ENCODE data around the gene PPHLN1. TPM values are rescaled to one million over a fixed set of nuclear protein-coding genes. Genes with fewer than 3 reads are reported as not detected.

The PPHLN1 gene
- total RNA-seq, 1 donor from 2014 or later, result 95.9 TPM

GRCh38 chr12:42396473-42397259 lies 70.7 kb downstream of the PPHLN1 start:
- CTCF ChIA-PET, result interaction anchor here (1.6 kb wide), 1 partner anchor 25 kb away, joined by 4 read pairs; no protein-coding TSS in a partner anchor
- Mint-ChIP-seq H3K27ac (peak overlapping the region; percentile 41), H3K4me3 (no peak overlapping the region), H3K9me3 (no peaks in the 10 kb centered on the region), H3K36me3 (ENCODE audit: low read depth) (peaks cover 70% of the 10 kb centered on the region), H3K4me1 (peaks cover 20% of the 10 kb centered on the region), H3K27me3 (no peaks in the 10 kb centered on the region)
- TF ChIP-seq CTCF (IDR thresholded peaks at IDR 0.05), result no peak
- POLR2A ChIA-PET, result no interaction called here
- intact Hi-C loops (cut with micrococcal nuclease), result loop anchor here (2.0 to 5.0 kb wide), 2 partner anchors 14 to 86 kb away; no protein-coding TSS in a partner anchor
- ATAC-seq (ENCODE audit: low read depth), result peak; percentile 62
- DNase-seq, result no peak

GRCh38 chr12:42402821-42403411 lies 76.9 kb downstream of the PPHLN1 start:
- Mint-ChIP-seq H3K4me1 (peaks cover 14% of the 10 kb centered on the region), H3K27ac (no peak overlapping the region), H3K36me3 (ENCODE audit: low read depth) (peaks cover 71% of the 10 kb centered on the region), H3K4me3 (no peak overlapping the region), H3K27me3 (no peaks in the 10 kb centered on the region), H3K9me3 (no peaks in the 10 kb centered on the region)
- no peak for TF ChIP-seq CTCF (IDR thresholded peaks at IDR 0.05)
- DNase-seq (no peak), ATAC-seq (ENCODE audit: low read depth) (no peak)
- POLR2A ChIA-PET, result no interaction called here
- intact Hi-C loops (cut with micrococcal nuclease), result no loop called here
- CTCF ChIA-PET, result interaction anchor here (1.5 to 2.2 kb wide), 2 partner anchors 31 to 80 kb away, joined by 6 to 7 read pairs; no protein-coding TSS in a partner anchor

DNA sequence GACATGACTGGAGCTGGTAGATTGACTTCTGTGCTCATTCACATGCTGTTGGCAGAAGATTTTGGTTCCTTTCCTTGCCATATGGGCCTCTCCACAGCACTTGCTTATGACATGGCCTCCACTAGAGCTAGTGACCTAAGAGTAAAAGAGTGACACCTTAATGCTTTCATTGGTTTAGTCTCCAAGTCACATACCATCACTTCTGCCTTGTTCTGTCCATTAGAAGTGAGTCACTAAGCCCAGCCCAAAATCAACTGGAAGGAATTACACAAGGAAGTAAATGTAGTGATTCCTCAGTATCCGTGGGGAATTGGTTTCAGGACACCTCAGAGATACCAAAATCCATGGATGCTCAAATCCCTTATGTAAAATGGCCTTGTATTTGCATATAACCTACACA lies 81.3 kb downstream of the PPHLN1 start:
- Mint-ChIP-seq H3K4me1 (peaks cover 14% of the 10 kb centered on the region), H3K27ac (no peak overlapping the region), H3K27me3 (no peaks in the 10 kb centered on the region), H3K4me3 (no peak overlapping the region), H3K9me3 (no peaks in the 10 kb centered on the region), H3K36me3 (ENCODE audit: low read depth) (peaks cover 47% of the 10 kb centered on the region)
- TF ChIP-seq CTCF (IDR thresholded peaks at IDR 0.05), result no peak
- DNase-seq (no peak), ATAC-seq (ENCODE audit: low read depth) (no peak)
- ChIA-PET CTCF (no interaction called here), POLR2A (interaction anchor here (0.6 kb wide), 1 partner anchor 62 kb away, joined by 4 read pairs; no protein-coding TSS in a partner anchor)
- intact Hi-C loops (cut with micrococcal nuclease), result no loop called here

GRCh38 chr12:42409471-42409870 lies 83.5 kb downstream of the PPHLN1 start:
- no peak overlapping the region for H3K27ac Mint-ChIP-seq
- intact Hi-C loops (cut with micrococcal nuclease), result no loop called here

More at GRCh38 chr12:42409471-42409870, 83.5 kb downstream of the PPHLN1 start:
- Mint-ChIP-seq H3K27me3 (no peaks in the 10 kb centered on the region), H3K9me3 (no peaks in the 10 kb centered on the region), H3K36me3 (ENCODE audit: low read depth) (peaks cover 51% of the 10 kb centered on the region), H3K4me1 (peaks cover 14% of the 10 kb centered on the region), H3K4me3 (no peak overlapping the region)
- no peak for ATAC-seq (ENCODE audit: low read depth)
- POLR2A ChIA-PET, result no interaction called here
- no peak for TF ChIP-seq CTCF (IDR thresholded peaks at IDR 0.05)
- CTCF ChIA-PET, result no interaction called here
- DNase-seq, result no peak
